ENCODE results near the gene MYPN. TPM values are rescaled to one million over a fixed set of nuclear protein-coding genes. Genes with fewer than 3 reads are reported as not detected.

The MYPN gene
- total and polyA plus RNA-seq, 2 donors (not counting 1 experiment from before 2014, with no cell fraction given), result not detected

- Histone ChIP-seq H3K27ac (ENCODE audit: low read length in 2 of 2) (no peak overlapping the region), H4K20me1 (ENCODE audit: control insufficient read depth, insufficient read depth, low read length, poor library complexity, severe bottlenecking) (no peaks in the 10 kb centered on the region), H3K27me3 (replicated peaks in 1 of 4; ENCODE audit: control extremely low read depth in 1 of 4, control insufficient read depth in 3 of 4, insufficient read depth in 4 of 4, low read length in 3 of 4) (no peaks in the 10 kb centered on the region), H3K79me2 (ENCODE audit: control insufficient read depth, insufficient read depth, low read length) (no peaks in the 10 kb centered on the region), H3K9ac (ENCODE audit: low read length) (no peak overlapping the region), H3K36me3 (replicated peaks in 1 of 2; ENCODE audit: control extremely low read depth in 1 of 2, control insufficient read depth in 1 of 2, extremely low read depth in 1 of 2, insufficient read depth in 2 of 2, low read length in 1 of 2) (no peaks in the 10 kb centered on the region), H3K9me3 (ENCODE audit: control extremely low read depth in 1 of 3, control insufficient read depth in 2 of 3, insufficient read depth in 1 of 3, low read length in 2 of 3) (peaks cover 0 to 16% (median 13%) of the 10 kb centered on the region in 3 donors), H2AFZ (ENCODE audit: insufficient read depth, low read depth, low read length, poor library complexity, severe bottlenecking) (no peak overlapping the region), H3K4me3 (ENCODE audit: control extremely low read depth in 1 of 5, extremely low read depth in 1 of 5, insufficient read depth in 1 of 5, low read depth in 2 of 5, low read length in 4 of 5) (no peak overlapping the region), H3K4me2 (replicated peaks; ENCODE audit: low read depth, low read length, poor library complexity, severe bottlenecking) (no peak overlapping the region), H3K4me1 (ENCODE audit: control insufficient read depth in 2 of 2, insufficient read depth in 2 of 2, low read length in 2 of 2) (peaks cover 4 to 6% of the 10 kb centered on the region in 2 donors)
- Mint-ChIP-seq H3K4me3 (no peak overlapping the region), H3K4me1 (peaks cover 6% of the 10 kb centered on the region), H3K27ac (no peak overlapping the region), H3K27me3 (peaks cover 3% of the 10 kb centered on the region), H3K9me3 (ENCODE audit: insufficient read depth) (peaks cover 2% of the 10 kb centered on the region)
- ChIA-PET CTCF (no interaction called here), POLR2A (no interaction called here)
- ATAC-seq (ENCODE audit: low read depth), result no peak
- TF ChIP-seq CTCF (IDR thresholded peaks at IDR 0.05) (no peak), EZH2 (IDR thresholded peaks at IDR 0.05; ENCODE audit: borderline replicate concordance, insufficient read depth, low read depth, low read length, poor library complexity, severe bottlenecking) (no peak)
- DNase-seq, result no peak
- WGBS (ENCODE audit: insufficient coverage), result no CpG with 5 or more reads among the region's 2 CpGs
- intact Hi-C loops (cut with micrococcal nuclease), result no loop called here
Measured at GRCh38 chr10:68092512-68092911, 16.8 kb upstream of the MYPN start.

GRCh38 chr10:68095153-68095552 lies 14.1 kb upstream of the MYPN start:
- Histone ChIP-seq H3K4me3 (ENCODE audit: control extremely low read depth in 1 of 5, extremely low read depth in 1 of 5, insufficient read depth in 1 of 5, low read depth in 2 of 5, low read length in 4 of 5) (no peak overlapping the region), H3K79me2 (ENCODE audit: control insufficient read depth, insufficient read depth, low read length) (no peaks in the 10 kb centered on the region), H3K27ac (ENCODE audit: low read length in 2 of 2) (no peak overlapping the region), H3K36me3 (replicated peaks in 1 of 2; ENCODE audit: control extremely low read depth in 1 of 2, control insufficient read depth in 1 of 2, extremely low read depth in 1 of 2, insufficient read depth in 2 of 2, low read length in 1 of 2) (no peaks in the 10 kb centered on the region), H3K4me1 (ENCODE audit: control insufficient read depth in 2 of 2, insufficient read depth in 2 of 2, low read length in 2 of 2) (peaks cover 4 to 6% of the 10 kb centered on the region in 2 donors), H2AFZ (ENCODE audit: insufficient read depth, low read depth, low read length, poor library complexity, severe bottlenecking) (peak overlapping the region; percentile 17), H3K4me2 (replicated peaks; ENCODE audit: low read depth, low read length, poor library complexity, severe bottlenecking) (no peak overlapping the region), H3K9me3 (ENCODE audit: control extremely low read depth in 1 of 3, control insufficient read depth in 2 of 3, insufficient read depth in 1 of 3, low read length in 2 of 3) (peaks cover 0 to 16% (median 13%) of the 10 kb centered on the region in 3 donors), H3K27me3 (replicated peaks in 1 of 4; ENCODE audit: control extremely low read depth in 1 of 4, control insufficient read depth in 3 of 4, insufficient read depth in 4 of 4, low read length in 3 of 4) (no peaks in the 10 kb centered on the region), H3K9ac (ENCODE audit: low read length) (no peak overlapping the region), H4K20me1 (ENCODE audit: control insufficient read depth, insufficient read depth, low read length, poor library complexity, severe bottlenecking) (no peaks in the 10 kb centered on the region)
- ATAC-seq (ENCODE audit: low read depth) (no peak), DNase-seq (no peak)
- ChIA-PET POLR2A (no interaction called here), CTCF (no interaction called here)
- WGBS (ENCODE audit: insufficient coverage), result no CpG with 5 or more reads among the region's 2 CpGs
- intact Hi-C loops (cut with micrococcal nuclease), result no loop called here
- TF ChIP-seq EZH2 (IDR thresholded peaks at IDR 0.05; ENCODE audit: borderline replicate concordance, insufficient read depth, low read depth, low read length, poor library complexity, severe bottlenecking), result no peak
- no peak for TF ChIP-seq CTCF (IDR thresholded peaks at IDR 0.05)
- H3K9me3 Mint-ChIP-seq (ENCODE audit: insufficient read depth), result peaks cover 2% of the 10 kb centered on the region
- H3K27ac Mint-ChIP-seq, result no peak overlapping the region
- H3K27me3 Mint-ChIP-seq, result no peaks in the 10 kb centered on the region
- H3K4me1 Mint-ChIP-seq, result peaks cover 4% of the 10 kb centered on the region
- no peak overlapping the region for H3K4me3 Mint-ChIP-seq

Measured in B cell (primary cell).